Testis (tissue), 2 donors: ENCODE measurements around the gene CDIPT.

Source experiments
- CTCF ChIP-seq, 3 experiments: fragments of 450-650 bp in 2 of 3; fragments of 200-600 bp in 1 of 3; sonication (generic) in 1 of 3; IDR thresholded peaks; one replicate each; pipeline ENCODE4 v1.5.1; 2016 to 2019; ENCODE audit warnings: antibody characterized with exemption in 3 of 3, mild to moderate bottlenecking in 2 of 3, moderate library complexity in 1 of 3
- POLR2A ChIP-seq: fragments of 450-650 bp; IDR thresholded peaks from one replicate; pipeline ENCODE4 v1.6.1; 2017; ENCODE audit warnings: antibody characterized with exemption, mild to moderate bottlenecking, moderate library complexity

- no peak for TF ChIP-seq POLR2A
- no peak for TF ChIP-seq CTCF (IDR thresholded peaks at IDR 0.05)
These were observed 46.4 kb upstream of the CDIPT start for GRCh38 chr16:29909391-29909790.
